Raji (cell line): ENCODE measurements around the gene LGR4.

ENCODE experiments used
- POLR2A ChIP-seq: IDR thresholded peaks from 2 replicates; pipeline ENCODE4 v1.6.1; 2011; ENCODE audit warnings: low read depth, low read length, control low read depth; ENCODE audit not compliant: insufficient read depth

LGR4 gene, protein sequence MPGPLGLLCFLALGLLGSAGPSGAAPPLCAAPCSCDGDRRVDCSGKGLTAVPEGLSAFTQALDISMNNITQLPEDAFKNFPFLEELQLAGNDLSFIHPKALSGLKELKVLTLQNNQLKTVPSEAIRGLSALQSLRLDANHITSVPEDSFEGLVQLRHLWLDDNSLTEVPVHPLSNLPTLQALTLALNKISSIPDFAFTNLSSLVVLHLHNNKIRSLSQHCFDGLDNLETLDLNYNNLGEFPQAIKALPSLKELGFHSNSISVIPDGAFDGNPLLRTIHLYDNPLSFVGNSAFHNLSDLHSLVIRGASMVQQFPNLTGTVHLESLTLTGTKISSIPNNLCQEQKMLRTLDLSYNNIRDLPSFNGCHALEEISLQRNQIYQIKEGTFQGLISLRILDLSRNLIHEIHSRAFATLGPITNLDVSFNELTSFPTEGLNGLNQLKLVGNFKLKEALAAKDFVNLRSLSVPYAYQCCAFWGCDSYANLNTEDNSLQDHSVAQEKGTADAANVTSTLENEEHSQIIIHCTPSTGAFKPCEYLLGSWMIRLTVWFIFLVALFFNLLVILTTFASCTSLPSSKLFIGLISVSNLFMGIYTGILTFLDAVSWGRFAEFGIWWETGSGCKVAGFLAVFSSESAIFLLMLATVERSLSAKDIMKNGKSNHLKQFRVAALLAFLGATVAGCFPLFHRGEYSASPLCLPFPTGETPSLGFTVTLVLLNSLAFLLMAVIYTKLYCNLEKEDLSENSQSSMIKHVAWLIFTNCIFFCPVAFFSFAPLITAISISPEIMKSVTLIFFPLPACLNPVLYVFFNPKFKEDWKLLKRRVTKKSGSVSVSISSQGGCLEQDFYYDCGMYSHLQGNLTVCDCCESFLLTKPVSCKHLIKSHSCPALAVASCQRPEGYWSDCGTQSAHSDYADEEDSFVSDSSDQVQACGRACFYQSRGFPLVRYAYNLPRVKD

DNA sequence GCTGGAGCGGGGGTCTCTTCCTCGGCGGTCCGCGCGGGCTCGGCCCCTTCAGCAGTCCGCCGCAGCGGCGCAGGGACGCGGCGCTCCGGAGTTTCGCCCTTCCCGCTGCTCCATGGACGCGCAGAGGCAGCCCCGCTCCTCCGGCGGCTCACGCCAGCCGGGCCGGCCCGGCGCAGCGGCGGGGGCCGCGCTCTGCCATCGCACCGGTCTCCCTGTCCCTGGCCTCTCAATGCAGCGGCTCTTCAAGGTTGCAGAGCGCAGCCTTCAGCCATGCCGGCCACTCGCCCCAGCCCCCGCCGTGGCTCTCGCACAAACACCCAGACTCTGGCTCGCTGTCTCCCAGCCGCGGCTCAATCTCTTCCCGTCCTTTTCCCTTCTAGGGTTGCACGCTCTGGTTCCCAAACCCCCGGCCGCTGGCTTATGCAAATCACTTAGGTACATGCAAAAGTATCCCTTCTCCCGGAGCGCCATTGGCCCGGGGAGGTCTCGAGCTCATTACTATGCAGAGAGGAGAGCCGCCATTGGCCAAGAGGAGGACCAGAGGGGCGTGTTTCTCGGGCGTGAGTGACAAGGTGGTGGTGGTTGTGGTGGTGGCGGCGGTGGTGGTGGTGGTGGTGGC, at the start of gene LGR4:
Gene LGR4, minus strand, starts transcription at position 393 of the 619 bp plus-strand sequence. CDS start 488 bp downstream, outside the sequence.
- TF ChIP-seq POLR2A = no peak

DNA sequence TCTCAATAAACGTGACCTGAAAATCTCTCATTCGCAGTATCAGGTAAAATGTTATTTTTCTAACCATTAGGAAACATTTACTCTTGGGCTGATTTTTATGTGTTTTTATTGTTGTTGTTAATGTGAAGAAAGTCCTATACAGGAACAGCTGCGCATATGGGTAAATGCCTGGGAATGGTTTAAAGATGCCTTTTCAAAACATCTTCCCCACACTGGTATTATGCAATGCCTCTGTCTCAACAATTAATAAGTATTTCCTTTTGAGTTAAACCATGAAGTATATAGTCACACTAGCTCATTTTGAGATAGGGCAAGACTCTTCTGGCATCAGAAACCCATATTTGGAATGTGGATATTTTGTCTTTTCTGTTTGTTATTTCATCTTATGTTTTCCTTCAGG, 47.6 kb upstream of the LGR4 start:
- TF ChIP-seq POLR2A = no peak

DNA sequence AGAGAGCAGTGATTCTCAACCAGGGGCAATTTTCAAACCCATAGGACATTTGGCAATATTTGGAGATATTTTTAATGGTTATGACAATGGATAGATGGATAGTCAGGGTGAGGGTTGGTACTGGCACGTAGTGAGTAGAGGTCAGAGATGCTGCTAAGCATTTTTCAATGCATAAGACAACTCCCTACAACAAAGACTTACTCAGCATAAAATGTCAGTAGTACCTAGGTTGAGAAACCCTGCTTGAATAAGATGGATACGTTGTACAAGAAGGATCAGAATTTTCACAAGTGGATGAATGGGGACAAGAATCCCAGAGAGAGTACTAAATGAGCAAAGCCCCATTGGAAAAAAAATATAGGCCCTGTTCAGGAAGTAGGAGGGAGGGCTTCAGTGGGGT, 45.9 kb upstream of the LGR4 start:
- TF ChIP-seq POLR2A = no peak

GRCh38 chr11:27514558-27514957, 42.0 kb upstream of the LGR4 start:
- no peak for TF ChIP-seq POLR2A

DNA sequence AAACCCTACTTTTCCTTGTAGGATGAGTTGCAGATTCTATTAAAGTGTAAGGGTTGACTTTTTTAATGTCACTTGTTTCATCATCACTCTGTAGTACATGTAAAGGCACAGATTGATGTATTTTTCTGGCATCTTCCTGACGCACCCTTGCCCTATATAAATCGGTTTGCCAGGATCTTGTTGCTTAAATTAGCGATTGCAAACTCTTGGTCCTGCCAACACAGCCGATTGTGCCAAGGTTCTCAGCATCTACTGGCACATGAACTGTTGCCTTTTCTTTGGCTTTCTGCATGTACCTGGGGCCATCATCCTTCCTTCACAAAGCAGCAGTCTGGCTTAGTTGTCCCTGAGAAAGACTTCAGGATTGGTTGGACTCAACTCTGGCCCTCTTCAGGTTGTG, 41.5 kb upstream of the LGR4 start:
- TF ChIP-seq POLR2A = no peak

- no peak for TF ChIP-seq POLR2A
Measured at GRCh38 chr11:27513389-27513788, 40.8 kb upstream of the LGR4 start.

DNA sequence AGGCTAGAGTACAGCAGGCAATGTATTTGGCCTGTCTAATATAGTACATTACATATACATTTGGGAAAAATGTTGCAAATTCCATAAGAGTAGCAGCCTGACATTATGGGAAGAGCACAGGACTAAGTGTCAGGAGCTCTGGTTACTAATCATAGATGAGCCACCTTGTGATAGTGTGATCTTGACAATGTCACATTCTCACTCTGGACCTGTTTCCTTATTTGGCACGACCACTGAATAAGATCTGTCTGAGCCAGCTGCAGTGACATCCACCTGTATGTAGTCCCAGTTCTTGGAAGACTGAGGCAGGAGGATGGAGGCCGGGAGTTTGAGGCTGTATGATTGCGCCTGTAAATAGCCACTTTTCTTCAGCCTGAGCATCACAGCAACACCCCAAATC, 39.6 kb upstream of the LGR4 start:
- TF ChIP-seq POLR2A = no peak

DNA sequence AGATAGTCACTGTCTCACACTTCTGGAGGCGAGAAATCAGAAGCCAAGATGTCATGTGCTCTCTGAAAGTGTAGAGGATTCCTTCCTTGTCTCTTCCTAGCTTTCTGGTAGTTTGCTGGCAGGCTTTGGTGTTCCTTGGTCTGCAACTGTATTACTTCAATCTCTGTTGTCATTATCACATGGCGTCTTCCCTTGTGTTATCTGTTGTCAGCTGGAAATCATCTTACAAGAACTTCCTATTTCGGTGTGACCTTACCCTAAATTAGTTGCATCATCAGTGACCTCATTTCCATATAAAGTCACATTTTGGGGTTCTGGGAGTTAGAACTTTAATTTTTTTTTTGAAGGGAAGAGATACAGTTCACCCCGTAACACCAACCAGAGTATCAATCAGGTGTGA, 37.3 kb upstream of the LGR4 start:
- TF ChIP-seq POLR2A = no peak

GRCh38 chr11:27507557-27508322, 35.1 kb upstream of the LGR4 start:
- no peak for TF ChIP-seq POLR2A

- TF ChIP-seq POLR2A = peak; percentile 97
Measured at GRCh38 chr11:27506200-27507182, 33.9 kb upstream of the LGR4 start, which contains the start of gene LIN7C. LIN7C (minus strand) TSS chr11:27506769; CDS start chr11:27506752, 17 bp downstream.

DNA sequence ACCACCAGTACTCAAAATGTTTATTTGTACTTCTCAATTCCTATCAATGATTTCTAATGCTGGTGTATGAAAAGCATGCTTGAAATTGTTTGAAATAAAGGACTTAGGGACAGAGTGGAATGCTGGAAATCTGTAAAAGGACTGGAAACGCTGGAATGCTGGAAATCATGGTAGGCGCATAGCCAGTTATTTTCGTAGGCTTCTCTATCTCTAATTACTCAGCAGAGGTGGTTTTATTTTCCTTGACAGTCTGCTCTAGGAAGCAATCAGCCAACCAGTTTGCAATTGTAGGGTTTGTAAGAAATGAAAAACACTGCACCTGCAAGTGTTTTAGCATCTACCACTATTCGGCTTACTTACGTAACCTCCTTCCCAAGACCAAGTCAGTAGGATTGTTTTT, 33.2 kb upstream of the LGR4 start:
- no peak for TF ChIP-seq POLR2A

GRCh38 chr11:27504205-27504604, 31.6 kb upstream of the LGR4 start:
- TF ChIP-seq POLR2A = no peak

DNA sequence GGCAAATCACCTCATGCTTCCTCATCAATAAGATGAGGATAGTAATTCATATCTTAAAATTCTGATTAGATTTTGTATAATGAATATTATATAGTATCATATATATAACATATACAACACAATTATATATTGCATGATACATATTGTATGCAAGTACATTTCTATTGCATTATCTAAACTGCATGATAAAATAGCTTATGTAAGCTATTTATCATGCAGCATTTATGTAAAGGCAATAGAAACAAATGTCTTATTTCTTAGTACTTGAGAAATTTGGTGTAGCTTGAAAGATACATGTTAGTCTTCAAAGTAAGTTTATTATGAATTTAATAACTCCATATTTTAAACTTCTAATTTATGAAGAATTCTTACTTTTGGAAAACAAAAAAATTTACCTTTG, 28.5 kb upstream of the LGR4 start:
- no peak for TF ChIP-seq POLR2A
